Measurements from ENCODE around the gene TICAM1. TPM values are rescaled to one million over a fixed set of nuclear protein-coding genes. Genes with fewer than 3 reads are reported as not detected.
"Not testable (repeated sequence)": the region's sequence is repeated elsewhere in the genome, so short reads cannot be mapped to it uniquely, and the experiment has no call there.

The TICAM1 gene
- total RNA-seq, 3 donors from 2014 or later, result 31.4 to 41.2 (median 34.3) TPM

DNA sequence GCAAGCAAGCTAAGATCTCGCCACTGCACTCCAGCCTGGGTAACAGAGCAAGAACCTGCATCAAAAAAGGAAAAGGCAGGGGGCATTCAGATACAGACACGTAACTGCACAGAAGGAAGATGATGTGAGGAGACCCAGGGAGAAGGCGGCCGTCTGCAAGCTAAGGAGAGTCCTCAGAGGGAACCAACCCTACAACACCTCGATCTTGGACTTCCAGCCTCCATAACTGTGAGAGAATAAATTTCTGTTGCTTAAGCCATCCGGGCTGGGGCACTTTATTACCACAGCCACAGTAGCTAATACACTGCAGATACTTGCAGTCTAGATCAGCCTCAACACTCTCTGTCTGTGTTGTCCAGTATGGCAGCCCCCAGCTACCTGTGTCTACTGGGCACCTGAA, 7.9 kb downstream of the TICAM1 start:
- H3K4me3 Mint-ChIP-seq, result no peak overlapping the region
- ATAC-seq, result no peak

DNA sequence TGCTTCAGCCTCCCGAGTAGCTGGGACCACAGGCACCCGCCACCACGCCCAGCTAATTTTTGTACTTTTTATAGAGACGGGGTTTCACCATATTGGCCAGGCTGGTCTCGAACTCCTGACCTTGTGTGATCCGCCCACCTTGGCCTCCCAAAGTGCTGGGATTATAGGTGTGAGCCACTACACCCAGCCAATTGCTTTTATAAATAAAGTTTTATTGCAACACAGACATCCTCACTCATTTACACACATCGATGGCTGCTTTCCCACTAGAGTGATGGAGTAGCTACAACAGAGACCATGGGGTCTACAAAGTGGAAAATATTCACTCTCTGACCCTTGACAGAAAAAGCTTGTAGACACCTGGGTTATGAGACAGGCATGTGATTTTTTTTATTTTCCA, 9.2 kb downstream of the TICAM1 start:
- not testable (repeated sequence) for DNase-seq; H3K27me3 Mint-ChIP-seq (ENCODE audit: low read depth); ATAC-seq; H3K36me3 Mint-ChIP-seq (ENCODE audit: insufficient read depth); H3K4me3 Mint-ChIP-seq; H3K4me1 Mint-ChIP-seq (ENCODE audit: low read depth); H3K9me3 Mint-ChIP-seq

More for the DNA sequence above, 7.9 kb downstream of the TICAM1 start:
- Mint-ChIP-seq H3K4me1 (ENCODE audit: low read depth) (peaks cover 4% of the 10 kb centered on the region), H3K27me3 (ENCODE audit: low read depth) (no peaks in the 10 kb centered on the region), H3K9me3 (no peaks in the 10 kb centered on the region), H3K36me3 (ENCODE audit: insufficient read depth) (peaks cover 8% of the 10 kb centered on the region)
- no peak for DNase-seq

DNA sequence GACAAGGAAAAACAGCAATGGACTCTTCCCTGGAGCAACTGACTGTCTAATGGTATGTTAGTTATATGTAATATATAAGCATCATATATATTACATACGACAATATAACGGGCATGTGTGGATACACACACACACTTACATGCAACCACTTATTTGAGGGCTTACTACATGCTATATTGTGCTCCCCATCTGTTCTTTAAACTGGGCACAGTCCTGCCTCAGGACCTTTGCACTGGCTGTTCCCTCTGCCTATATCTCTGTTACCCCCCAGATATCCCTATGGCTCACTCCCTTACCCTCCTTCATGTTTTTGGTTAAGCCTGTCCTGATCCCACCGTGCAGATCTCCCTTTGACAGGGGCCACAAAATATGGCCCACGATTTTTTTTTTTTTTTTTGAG, 10.2 kb downstream of the TICAM1 start:
- no peaks in the 10 kb centered on the region for H3K9me3 Mint-ChIP-seq
- H3K36me3 Mint-ChIP-seq (ENCODE audit: insufficient read depth), result peaks cover 11% of the 10 kb centered on the region
- DNase-seq (no peak), ATAC-seq (no peak)
- H3K27me3 Mint-ChIP-seq (ENCODE audit: low read depth), result no peaks in the 10 kb centered on the region
- no peak overlapping the region for H3K4me3 Mint-ChIP-seq
- H3K4me1 Mint-ChIP-seq (ENCODE audit: low read depth), result peaks cover 3% of the 10 kb centered on the region

DNA sequence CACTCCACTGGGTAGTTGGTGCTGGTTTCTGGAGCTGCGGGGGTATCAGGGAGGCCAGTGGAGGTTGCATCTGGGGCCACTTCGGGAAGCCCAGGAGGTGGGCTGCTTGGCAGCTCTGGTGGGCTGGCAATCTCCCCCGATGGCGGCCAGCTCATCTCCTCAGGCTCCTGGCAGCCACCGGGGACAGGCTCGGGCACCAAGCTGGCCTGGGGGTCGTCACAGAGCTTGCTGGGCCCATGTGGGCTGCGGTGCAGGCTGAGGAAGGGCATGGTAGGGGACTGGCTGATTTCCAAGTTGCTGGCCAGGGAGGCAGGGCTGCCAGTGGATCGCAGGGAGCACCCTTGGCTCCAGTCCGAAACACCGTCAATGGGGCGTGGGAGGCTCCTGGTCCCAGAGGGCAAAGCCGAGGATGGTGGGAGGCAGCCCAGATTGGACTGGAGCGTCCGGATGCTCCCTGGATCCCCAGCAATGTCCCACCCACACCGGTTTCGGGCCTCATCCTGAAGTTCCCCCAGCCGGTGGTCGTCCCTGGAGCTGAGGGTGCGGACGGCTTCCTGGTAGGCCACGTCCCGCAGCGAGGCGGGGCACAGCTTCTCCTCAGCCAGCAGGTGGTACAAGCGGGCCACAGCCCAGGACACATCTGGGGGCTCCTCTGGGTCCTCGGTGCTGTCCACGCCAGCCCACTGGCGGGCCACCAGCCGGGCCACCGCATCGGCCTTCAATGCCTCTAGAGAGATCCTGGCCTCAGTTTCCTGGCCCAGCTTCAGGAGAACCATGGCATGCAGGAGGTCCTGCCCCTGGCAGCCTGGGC, 13.8 kb downstream of the TICAM1 start:
- peaks cover 9% of the 10 kb centered on the region for H3K36me3 Mint-ChIP-seq (ENCODE audit: insufficient read depth)
- no peak overlapping the region for H3K4me3 Mint-ChIP-seq
- peaks cover 16% of the 10 kb centered on the region for H3K4me1 Mint-ChIP-seq (ENCODE audit: low read depth)
- ATAC-seq (no peak), DNase-seq (no peak)
- no peaks in the 10 kb centered on the region for H3K9me3 Mint-ChIP-seq
- no peaks in the 10 kb centered on the region for H3K27me3 Mint-ChIP-seq (ENCODE audit: low read depth)

DNA sequence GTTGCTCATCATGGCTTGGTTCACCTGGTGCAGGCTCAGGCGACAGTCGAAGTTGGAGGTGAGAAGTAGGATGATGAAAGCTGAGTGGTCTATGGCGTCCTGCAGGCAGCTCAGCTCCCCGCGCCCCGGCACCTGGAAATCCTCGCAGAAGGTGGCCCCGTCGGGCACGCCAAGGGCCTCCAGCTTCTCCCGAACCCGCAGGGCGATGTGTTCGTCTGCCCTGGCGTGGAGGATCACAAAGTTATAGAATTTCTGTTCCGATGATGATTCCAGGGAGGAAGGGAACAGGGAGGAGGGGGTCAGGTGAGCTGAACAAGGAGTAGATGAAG, 14.6 kb downstream of the TICAM1 start:
- no peak for DNase-seq
- ATAC-seq, result no peak
- peaks cover 19% of the 10 kb centered on the region for H3K4me1 Mint-ChIP-seq (ENCODE audit: low read depth)
- H3K27me3 Mint-ChIP-seq (ENCODE audit: low read depth), result no peaks in the 10 kb centered on the region
- H3K36me3 Mint-ChIP-seq (ENCODE audit: insufficient read depth), result peaks cover 9% of the 10 kb centered on the region
- H3K9me3 Mint-ChIP-seq, result no peaks in the 10 kb centered on the region
- no peak overlapping the region for H3K4me3 Mint-ChIP-seq

DNA sequence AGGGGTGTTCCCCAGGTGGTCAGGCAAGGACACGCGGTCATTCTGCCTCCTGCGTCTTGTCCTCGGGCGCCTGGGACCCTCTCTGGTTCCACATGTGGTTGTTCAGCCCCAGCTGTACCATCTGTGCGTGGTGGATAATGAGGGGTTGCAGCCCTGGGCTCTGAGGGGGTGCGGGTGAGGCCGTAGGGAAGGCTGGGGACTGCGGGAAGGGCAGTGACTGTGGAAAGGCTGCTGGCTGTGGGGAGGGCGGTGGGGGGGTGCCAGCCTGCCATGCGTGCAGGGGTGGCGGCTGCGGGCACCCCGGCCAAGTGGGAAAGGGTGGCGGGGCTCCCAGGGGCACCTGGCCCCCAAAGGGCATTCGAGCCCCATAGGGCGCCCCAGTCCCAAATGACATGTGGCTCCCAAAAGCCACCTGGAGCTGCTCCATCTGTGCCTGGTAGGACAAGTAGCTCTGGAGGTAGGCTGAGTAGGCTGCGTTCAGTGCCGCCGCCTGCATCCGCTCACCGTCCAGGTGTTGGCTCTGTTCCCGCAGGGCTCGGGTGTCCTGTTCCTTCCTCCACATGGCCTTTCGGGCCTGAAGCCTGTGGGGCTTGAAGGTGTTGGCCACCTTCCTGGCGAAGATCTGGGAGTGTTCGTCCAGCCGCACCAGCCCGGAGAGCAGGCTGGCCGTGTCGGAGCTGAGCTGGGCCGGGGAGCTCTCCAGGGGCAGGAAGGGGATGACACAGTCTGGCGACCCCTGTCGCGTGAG, 15.1 kb downstream of the TICAM1 start:
- no peak overlapping the region for H3K4me3 Mint-ChIP-seq
- H3K36me3 Mint-ChIP-seq (ENCODE audit: insufficient read depth), result peaks cover 8% of the 10 kb centered on the region
- no peak for ATAC-seq
- H3K27me3 Mint-ChIP-seq (ENCODE audit: low read depth), result no peaks in the 10 kb centered on the region
- no peaks in the 10 kb centered on the region for H3K9me3 Mint-ChIP-seq
- DNase-seq, result no peak
- peaks cover 23% of the 10 kb centered on the region for H3K4me1 Mint-ChIP-seq (ENCODE audit: low read depth)

DNA sequence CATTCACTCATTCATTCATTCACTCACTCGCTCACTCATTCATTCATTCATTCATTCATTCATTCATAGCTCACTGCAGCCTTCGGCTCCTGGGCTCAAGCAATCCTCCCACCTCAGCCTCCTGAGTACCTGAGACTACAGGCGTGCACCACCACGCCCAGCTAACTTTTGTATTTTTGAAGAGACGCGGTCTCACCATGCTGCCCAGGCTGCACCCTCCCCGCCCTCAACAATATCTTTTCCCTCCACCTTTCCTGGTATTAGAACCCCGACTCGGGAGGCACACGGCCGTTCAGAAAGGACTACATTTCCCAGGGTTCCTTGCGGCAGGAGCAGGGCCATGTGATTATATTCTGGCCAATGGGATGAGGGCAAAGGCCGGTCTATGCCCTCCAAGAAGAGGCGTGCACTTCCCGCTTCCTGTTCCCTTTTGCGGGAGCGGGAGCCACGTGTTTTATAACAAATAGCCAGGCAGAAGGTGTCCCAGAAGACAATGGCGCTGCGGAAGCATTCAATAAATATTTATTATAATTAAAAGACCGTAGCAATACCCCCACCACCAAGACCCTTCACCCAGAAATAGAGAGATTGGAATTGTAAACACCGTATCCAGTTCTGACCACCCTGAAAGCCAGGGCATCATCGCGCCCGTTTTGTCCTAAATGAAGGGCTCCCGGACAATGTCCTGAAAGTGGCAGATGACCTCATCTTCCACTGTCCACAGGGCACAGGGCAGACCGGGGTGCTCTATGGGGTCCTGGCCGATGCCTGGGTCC, 15.9 kb downstream of the TICAM1 start:
- DNase-seq (peak; percentile 71), ATAC-seq (peak; percentile 90 to 91)
- Mint-ChIP-seq H3K36me3 (ENCODE audit: insufficient read depth) (peaks cover 7% of the 10 kb centered on the region), H3K4me3 (peak overlapping the region; percentile 76), H3K4me1 (ENCODE audit: low read depth) (peaks cover 23% of the 10 kb centered on the region), H3K27me3 (ENCODE audit: low read depth) (no peaks in the 10 kb centered on the region), H3K9me3 (no peaks in the 10 kb centered on the region)

DNA sequence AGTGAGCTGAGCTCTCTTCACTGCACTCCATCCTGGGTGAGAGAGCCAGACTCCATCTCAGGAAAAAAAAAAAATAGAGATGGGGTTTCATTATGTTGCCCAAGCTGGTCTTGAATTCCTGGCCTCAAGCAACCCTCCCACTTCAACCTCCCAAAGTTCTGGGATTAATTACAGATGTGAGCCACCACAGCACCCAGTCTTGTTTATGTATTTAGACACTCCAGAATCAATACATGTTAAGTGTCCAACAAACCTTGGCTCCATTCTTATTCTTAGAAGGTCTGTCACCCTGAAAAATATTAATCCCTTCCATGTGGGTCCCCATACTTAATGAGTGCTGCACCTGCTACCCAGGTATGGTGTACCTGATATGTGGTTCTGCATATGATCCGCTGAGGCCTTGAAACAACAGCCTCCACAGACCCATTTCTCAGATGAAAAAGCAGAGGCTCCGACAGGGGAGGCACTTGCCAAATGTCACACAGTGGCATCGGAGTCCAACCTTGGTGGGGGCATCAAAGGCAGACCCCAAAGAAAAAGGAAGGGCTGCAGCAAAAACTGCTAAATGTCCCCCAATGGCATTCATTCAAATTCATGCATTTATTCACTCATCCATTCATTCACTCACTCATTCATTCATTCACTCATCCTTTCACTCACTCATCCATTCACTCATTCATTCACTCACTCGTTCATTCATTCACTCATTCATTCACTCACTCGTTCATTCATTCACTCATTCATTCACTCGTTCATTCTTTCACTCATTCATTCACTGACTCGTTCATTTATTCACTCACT, 16.7 kb downstream of the TICAM1 start:
- Mint-ChIP-seq H3K4me3 (peak overlapping the region; percentile 76), H3K4me1 (ENCODE audit: low read depth) (peaks cover 23% of the 10 kb centered on the region), H3K9me3 (no peaks in the 10 kb centered on the region), H3K27me3 (ENCODE audit: low read depth) (no peaks in the 10 kb centered on the region), H3K36me3 (ENCODE audit: insufficient read depth) (peaks cover 7% of the 10 kb centered on the region)
- ATAC-seq, result no peak
- no peak for DNase-seq

DNA sequence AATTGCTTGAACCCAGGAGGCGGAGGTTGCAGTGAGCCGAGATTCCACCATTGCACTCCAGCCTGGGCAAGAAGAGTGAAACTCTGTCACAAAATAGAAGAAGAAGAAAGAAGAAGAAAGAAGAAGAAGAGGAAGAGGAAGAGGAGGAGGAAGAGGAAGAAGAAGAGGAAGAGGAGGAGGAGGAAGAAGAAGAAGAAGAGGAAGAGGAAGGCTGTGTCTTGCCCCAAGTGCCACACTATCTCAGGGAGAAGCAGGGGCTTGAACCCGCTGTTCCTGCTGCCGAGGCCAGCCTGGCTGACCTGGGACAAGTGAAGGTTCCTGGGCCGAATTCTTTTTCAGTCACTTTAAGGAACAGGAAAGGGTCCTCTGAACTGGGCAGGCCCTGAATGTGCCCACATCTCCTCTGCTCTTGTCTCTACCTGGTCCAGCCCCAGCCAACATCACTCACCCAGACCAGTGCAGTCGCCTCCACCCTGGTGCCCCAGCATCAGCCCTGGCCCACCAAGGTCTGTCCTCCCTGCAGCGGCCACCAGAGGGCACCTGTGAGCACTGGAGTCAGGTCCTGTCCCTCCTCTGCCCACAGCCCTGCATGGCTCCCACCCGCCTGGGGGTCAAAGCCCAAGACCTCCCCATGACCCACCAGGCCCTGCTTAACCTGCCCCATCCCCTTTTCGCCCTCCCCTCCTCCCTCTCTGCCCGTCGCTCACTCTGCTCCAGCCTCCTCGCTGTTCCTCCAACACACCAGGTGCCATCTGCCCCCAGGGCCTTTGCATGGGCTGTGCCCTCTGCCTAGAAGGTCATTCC, 20.0 kb downstream of the TICAM1 start:
- ATAC-seq (peak; percentile 65 to 78), DNase-seq (peak; percentile 92)
- no peak overlapping the region for H3K4me3 Mint-ChIP-seq
- H3K36me3 Mint-ChIP-seq (ENCODE audit: insufficient read depth), result peaks cover under 1% of the 10 kb centered on the region
- peaks cover 21% of the 10 kb centered on the region for H3K4me1 Mint-ChIP-seq (ENCODE audit: low read depth)
- no peaks in the 10 kb centered on the region for H3K9me3 Mint-ChIP-seq
- H3K27me3 Mint-ChIP-seq (ENCODE audit: low read depth), result no peaks in the 10 kb centered on the region

DNA sequence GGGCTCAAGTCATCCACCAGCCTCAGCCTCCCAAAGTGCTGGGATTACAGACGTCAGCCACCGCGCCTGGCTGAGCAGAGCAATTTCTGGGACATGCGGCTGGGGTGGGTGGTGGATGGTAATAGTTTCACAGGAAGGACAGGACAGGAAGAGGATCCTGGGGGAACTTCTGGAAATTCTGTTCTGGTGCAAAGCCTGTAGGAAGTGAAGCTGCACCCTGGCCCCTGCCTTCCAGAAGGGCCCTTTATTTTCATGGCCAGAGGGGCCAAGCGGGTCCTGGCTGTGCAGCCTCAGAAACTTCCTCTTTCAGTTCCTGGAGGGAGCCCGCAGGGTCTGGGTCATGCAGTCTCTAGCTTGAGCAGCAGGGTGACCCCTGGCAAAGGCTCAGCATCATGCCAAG, 24.3 kb downstream of the TICAM1 start:
- Mint-ChIP-seq H3K4me1 (ENCODE audit: low read depth) (peaks cover 5% of the 10 kb centered on the region), H3K36me3 (ENCODE audit: insufficient read depth) (no peaks in the 10 kb centered on the region), H3K4me3 (no peak overlapping the region), H3K27me3 (ENCODE audit: low read depth) (no peaks in the 10 kb centered on the region), H3K9me3 (no peaks in the 10 kb centered on the region)
- no peak for ATAC-seq
- DNase-seq, result no peak

DNA sequence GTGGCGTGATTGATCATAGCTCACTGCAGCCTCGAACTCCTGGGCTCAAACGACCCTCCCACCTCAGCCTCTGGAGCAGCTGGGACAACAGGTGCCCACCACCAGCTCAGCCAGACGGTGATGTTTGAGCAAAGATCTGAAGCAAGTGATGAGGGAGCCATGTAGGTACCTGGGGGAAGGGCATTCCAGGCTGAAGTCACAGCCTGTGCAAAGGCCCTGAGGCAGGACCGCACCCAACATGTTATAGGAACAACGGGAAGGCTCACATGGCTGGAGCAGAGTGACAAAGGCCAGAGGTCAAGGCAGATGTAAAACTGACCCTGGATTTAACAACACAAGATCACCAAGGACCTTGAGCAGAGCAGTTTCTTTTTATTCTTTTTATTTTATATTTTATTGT, 25.1 kb downstream of the TICAM1 start:
- Mint-ChIP-seq H3K9me3 (no peaks in the 10 kb centered on the region), H3K27me3 (ENCODE audit: low read depth) (no peaks in the 10 kb centered on the region), H3K36me3 (ENCODE audit: insufficient read depth) (no peaks in the 10 kb centered on the region), H3K4me1 (ENCODE audit: low read depth) (no peaks in the 10 kb centered on the region), H3K4me3 (no peak overlapping the region)
- DNase-seq (no peak), ATAC-seq (no peak)

DNA sequence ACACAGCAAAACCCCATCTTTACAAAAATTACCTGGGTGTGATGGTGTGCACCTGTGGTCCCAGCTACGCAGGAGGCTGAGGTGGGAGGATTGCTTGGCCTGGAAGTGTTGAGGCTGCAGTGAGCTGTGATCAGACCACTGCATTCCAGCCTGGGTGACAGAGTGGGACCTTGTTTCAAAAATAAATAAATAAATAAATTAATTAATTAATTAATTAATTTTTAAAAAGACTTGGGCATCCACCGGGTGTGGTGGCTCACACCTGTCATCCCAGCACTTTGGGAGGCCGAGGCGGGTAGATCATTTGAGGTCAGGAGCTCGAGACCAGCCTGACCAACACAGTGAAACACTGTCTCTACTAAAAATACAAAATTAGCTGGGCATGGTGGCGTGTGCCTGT, 26.4 kb downstream of the TICAM1 start:
- not testable (repeated sequence) for H3K9me3 Mint-ChIP-seq; H3K4me3 Mint-ChIP-seq; H3K4me1 Mint-ChIP-seq (ENCODE audit: low read depth); H3K36me3 Mint-ChIP-seq (ENCODE audit: insufficient read depth); H3K27me3 Mint-ChIP-seq (ENCODE audit: low read depth); DNase-seq; ATAC-seq
